Dedifferentiated amniotic fluid mesenchymal stem cell (primary cell): Measurements from ENCODE around the gene PTPRD.
"Not testable (repeated sequence)": the region's sequence is repeated elsewhere in the genome, so short reads cannot be mapped to it uniquely, and the experiment has no call there.

ENCODE experiments used
- DNase-seq: peaks from one replicate; pipeline ENCODE4 v3.0.0-alpha.2; 2016; ENCODE audit errors: extremely low spot score

The PTPRD gene

GRCh38 chr9:8724284-8725018 lies 1888.4 kb downstream of the PTPRD start:
- no peak for DNase-seq

GRCh38 chr9:8723195-8723594 lies 1889.6 kb downstream of the PTPRD start:
- DNase-seq: no peak

- no peak for DNase-seq
These were observed 1892.8 kb downstream of the PTPRD start for GRCh38 chr9:8719833-8720486.

GRCh38 chr9:8718121-8718725 lies 1894.6 kb downstream of the PTPRD start:
- DNase-seq: no peak

- DNase-seq: no peak
These were observed 1895.7 kb downstream of the PTPRD start for GRCh38 chr9:8717146-8717545.

GRCh38 chr9:8715788-8716187 lies 1897.0 kb downstream of the PTPRD start:
- DNase-seq: no peak

GRCh38 chr9:8713811-8714165 lies 1899.0 kb downstream of the PTPRD start:
- no peak for DNase-seq

- no peak for DNase-seq
These were observed 1899.5 kb downstream of the PTPRD start for GRCh38 chr9:8713149-8713810.

- DNase-seq: no peak
These were observed 1903.1 kb downstream of the PTPRD start for GRCh38 chr9:8709731-8710130.

- no peak for DNase-seq
These were observed 1904.1 kb downstream of the PTPRD start for GRCh38 chr9:8708728-8709127.

GRCh38 chr9:8706998-8707397 lies 1905.8 kb downstream of the PTPRD start:
- no peak for DNase-seq

- DNase-seq: no peak
These were observed 1906.3 kb downstream of the PTPRD start for GRCh38 chr9:8706531-8706930.

- DNase-seq: no peak
These were observed 1906.9 kb downstream of the PTPRD start for GRCh38 chr9:8705861-8706260.

GRCh38 chr9:8703904-8704303 lies 1908.9 kb downstream of the PTPRD start:
- DNase-seq: no peak

- DNase-seq: no peak
These were observed 1910.9 kb downstream of the PTPRD start for GRCh38 chr9:8701904-8702303.

GRCh38 chr9:8697565-8697964 lies 1915.2 kb downstream of the PTPRD start:
- not testable (repeated sequence) for DNase-seq

- DNase-seq: no peak
These were observed 1916.3 kb downstream of the PTPRD start for GRCh38 chr9:8696516-8696915.

- DNase-seq: no peak
These were observed 1917.7 kb downstream of the PTPRD start for GRCh38 chr9:8694983-8695588.

- no peak for DNase-seq
These were observed 1919.3 kb downstream of the PTPRD start for GRCh38 chr9:8693464-8693863.

GRCh38 chr9:8686516-8686915 lies 1926.3 kb downstream of the PTPRD start:
- DNase-seq: no peak

- DNase-seq: no peak
These were observed 1927.0 kb downstream of the PTPRD start for GRCh38 chr9:8685825-8686224.
